ENCODE results near the gene DMKN.

The DMKN gene

GRCh38 chr19:35513628-35514281, at the start of gene DMKN:
Gene DMKN, minus strand, starts transcription at chr19:35513649. Its CDS starts 174 bp downstream, at chr19:35513475.
- no peak within 1 kb of the TSS for H3K4me3 ChIP-seq (ENCODE audit: low read depth, low read length)
- TF ChIP-seq CTCF (IDR thresholded peaks at IDR 0.05; ENCODE audit: low read depth, low read length): no peak

GRCh38 chr19:35562776-35563175, 49.3 kb upstream of the DMKN start:
- no peak for TF ChIP-seq CTCF (IDR thresholded peaks at IDR 0.05; ENCODE audit: low read depth, low read length)

GRCh38 chr19:35562336-35562735, 48.9 kb upstream of the DMKN start:
- no peak for TF ChIP-seq CTCF (IDR thresholded peaks at IDR 0.05; ENCODE audit: low read depth, low read length)
- H3K4me3 ChIP-seq (ENCODE audit: low read depth, low read length): no peak overlapping the region

More at GRCh38 chr19:35562776-35563175, 49.3 kb upstream of the DMKN start:
- no peak overlapping the region for H3K4me3 ChIP-seq (ENCODE audit: low read depth, low read length)

GRCh38 chr19:35561436-35561835, 48.0 kb upstream of the DMKN start:
- H3K4me3 ChIP-seq (ENCODE audit: low read depth, low read length): no peak overlapping the region
- no peak for TF ChIP-seq CTCF (IDR thresholded peaks at IDR 0.05; ENCODE audit: low read depth, low read length)

GRCh38 chr19:35560677-35561076, 47.2 kb upstream of the DMKN start:
- TF ChIP-seq CTCF (IDR thresholded peaks at IDR 0.05; ENCODE audit: low read depth, low read length): no peak
- H3K4me3 ChIP-seq (ENCODE audit: low read depth, low read length): no peak overlapping the region

- no peak for TF ChIP-seq CTCF (IDR thresholded peaks at IDR 0.05; ENCODE audit: low read depth, low read length)
- H3K4me3 ChIP-seq (ENCODE audit: low read depth, low read length): no peak overlapping the region
These were observed 46.8 kb upstream of the DMKN start for GRCh38 chr19:35560271-35560670.

GRCh38 chr19:35559781-35560180, 46.3 kb upstream of the DMKN start:
- TF ChIP-seq CTCF (IDR thresholded peaks at IDR 0.05; ENCODE audit: low read depth, low read length): no peak
- no peak overlapping the region for H3K4me3 ChIP-seq (ENCODE audit: low read depth, low read length)
